ENCODE results near the gene AGXT2.

The AGXT2 gene

DNA sequence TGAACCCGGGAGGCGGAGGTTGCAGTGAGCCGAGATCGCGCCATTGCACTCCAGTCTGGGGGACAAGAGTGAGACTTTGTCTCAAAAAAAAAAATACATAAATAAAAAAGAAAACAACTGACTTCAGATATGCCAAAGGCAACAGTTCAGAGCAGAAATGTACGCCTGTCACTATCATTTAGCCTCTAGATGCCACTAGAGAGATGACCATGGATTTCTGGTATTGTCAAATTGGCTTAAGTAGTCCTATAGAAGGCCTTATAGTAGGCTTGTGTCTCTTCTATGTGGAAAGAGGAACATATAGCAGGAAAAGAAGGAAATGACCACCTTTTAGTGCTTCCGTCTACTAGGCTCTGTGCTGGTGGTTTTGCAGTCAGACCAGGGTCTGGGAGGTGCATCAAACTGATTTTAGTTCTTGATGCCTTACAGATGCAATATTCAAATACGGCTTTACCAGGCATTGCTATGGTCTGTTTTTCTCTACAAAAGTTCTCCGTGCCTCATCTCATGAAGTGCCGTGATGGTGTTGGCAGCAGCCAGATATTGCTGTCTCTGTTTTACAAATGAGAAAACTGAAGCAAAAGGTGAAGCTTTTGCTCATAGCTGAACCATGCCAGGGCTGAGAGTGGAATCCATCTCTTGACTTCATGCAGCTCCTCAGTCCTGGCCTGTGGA, 17.2 kb downstream of the AGXT2 start:
- H3K27me3 ChIP-seq (ENCODE audit: control insufficient read depth in 1 of 2, insufficient read depth in 1 of 2, low read length in 2 of 2) = peaks cover 0 to 5% of the 10 kb centered on the region in 2 experiments
- no peak overlapping the region for H3K4ac ChIP-seq (ENCODE audit: low read depth in 1 of 2, low read length in 2 of 2)
- H2BK12ac ChIP-seq (ENCODE audit: low read length in 2 of 2) = no peak overlapping the region
- no peak overlapping the region for H3K4me2 ChIP-seq (ENCODE audit: low read length, poor library complexity, severe bottlenecking)
- H3K18ac ChIP-seq (ENCODE audit: low read depth in 1 of 2, low read length in 2 of 2) = peak overlapping the region; percentile 5 to 12
- H3K4me3 ChIP-seq (ENCODE audit: insufficient read depth in 1 of 2, low read depth in 1 of 2, low read length in 2 of 2) = no peak overlapping the region
- no peak overlapping the region for H3K23ac ChIP-seq (ENCODE audit: low read length in 2 of 2)
- no peak overlapping the region for H2AFZ ChIP-seq (ENCODE audit: low read depth, low read length)
- H4K8ac ChIP-seq (ENCODE audit: low read length) = no peak overlapping the region
- no peak overlapping the region for H3K27ac ChIP-seq (ENCODE audit: low read length, poor library complexity, severe bottlenecking)
- H3K4me1 ChIP-seq (ENCODE audit: control insufficient read depth, insufficient read depth, low read depth, low read length) = peaks cover 3% of the 10 kb centered on the region
- H3K9me3 ChIP-seq (ENCODE audit: control insufficient read depth, low read length) = no peaks in the 10 kb centered on the region
- 77% methylated on average over 7 of the region's 10 CpGs for WGBS
- H4K91ac ChIP-seq (ENCODE audit: low read length) = no peak overlapping the region
- no peaks in the 10 kb centered on the region for H3K36me3 ChIP-seq (ENCODE audit: control insufficient read depth in 1 of 2, insufficient read depth in 2 of 2, low read depth in 1 of 2, low read length in 2 of 2)
- no peak overlapping the region for H2BK15ac ChIP-seq (ENCODE audit: low read depth, poor library complexity, severe bottlenecking)
- H2BK120ac ChIP-seq (ENCODE audit: low read depth, low read length) = no peak overlapping the region
- DNase-seq = peak; percentile 26
- no peak overlapping the region for H3K14ac ChIP-seq (ENCODE audit: low read length in 2 of 2)
- no peak overlapping the region for H2BK5ac ChIP-seq (ENCODE audit: low read depth, low read length, poor library complexity, severe bottlenecking)
- H3K9ac ChIP-seq (ENCODE audit: low read length) = no peak overlapping the region
- H2AK5ac ChIP-seq (ENCODE audit: low read length, severe bottlenecking) = no peak overlapping the region
- H3K79me1 ChIP-seq (replicated peaks; ENCODE audit: low read length, poor library complexity, severe bottlenecking) = no peaks in the 10 kb centered on the region

DNA sequence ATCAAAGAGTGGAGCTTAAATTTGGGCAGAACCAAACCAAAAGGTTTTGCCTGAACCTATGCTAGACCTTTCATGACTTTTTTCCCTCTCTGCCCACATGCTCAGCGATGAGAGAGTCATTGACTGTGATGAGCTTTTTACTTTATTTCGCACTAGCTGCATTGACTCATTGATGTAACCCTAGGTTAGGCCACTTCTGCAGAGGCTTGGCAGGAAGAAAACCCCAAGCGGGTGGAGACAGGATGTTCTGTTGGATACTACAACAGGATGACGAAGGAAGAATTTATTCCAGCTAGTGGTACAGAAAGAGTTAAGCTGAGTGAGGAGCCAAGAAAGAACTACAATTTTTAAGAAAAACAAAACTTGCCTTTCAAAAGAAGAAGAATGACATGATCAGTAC, 18.4 kb downstream of the AGXT2 start:
- H2BK120ac ChIP-seq (ENCODE audit: low read depth, low read length) = peak overlapping the region; percentile 34
- peaks cover 3% of the 10 kb centered on the region for H3K4me1 ChIP-seq (ENCODE audit: control insufficient read depth, insufficient read depth, low read depth, low read length)
- H2BK5ac ChIP-seq (ENCODE audit: low read depth, low read length, poor library complexity, severe bottlenecking) = no peak overlapping the region
- no peak overlapping the region for H2BK15ac ChIP-seq (ENCODE audit: low read depth, poor library complexity, severe bottlenecking)
- no peak overlapping the region for H3K23ac ChIP-seq (ENCODE audit: low read length in 2 of 2)
- H3K18ac ChIP-seq (ENCODE audit: low read depth in 1 of 2, low read length in 2 of 2) = no peak overlapping the region
- H3K4me3 ChIP-seq (ENCODE audit: insufficient read depth in 1 of 2, low read depth in 1 of 2, low read length in 2 of 2) = no peak overlapping the region
- peaks cover 0 to 6% of the 10 kb centered on the region in 2 experiments for H3K27me3 ChIP-seq (ENCODE audit: control insufficient read depth in 1 of 2, insufficient read depth in 1 of 2, low read length in 2 of 2)
- no peak overlapping the region for H2BK12ac ChIP-seq (ENCODE audit: low read length in 2 of 2)
- H2AFZ ChIP-seq (ENCODE audit: low read depth, low read length) = no peak overlapping the region
- H3K79me1 ChIP-seq (replicated peaks; ENCODE audit: low read length, poor library complexity, severe bottlenecking) = no peaks in the 10 kb centered on the region
- no peak overlapping the region for H3K14ac ChIP-seq (ENCODE audit: low read length in 2 of 2)
- no peak overlapping the region for H3K27ac ChIP-seq (ENCODE audit: low read length, poor library complexity, severe bottlenecking)
- no peaks in the 10 kb centered on the region for H3K9me3 ChIP-seq (ENCODE audit: control insufficient read depth, low read length)
- H3K4me2 ChIP-seq (ENCODE audit: low read length, poor library complexity, severe bottlenecking) = no peak overlapping the region
- no peaks in the 10 kb centered on the region for H3K36me3 ChIP-seq (ENCODE audit: control insufficient read depth in 1 of 2, insufficient read depth in 2 of 2, low read depth in 1 of 2, low read length in 2 of 2)
- H2AK5ac ChIP-seq (ENCODE audit: low read length, severe bottlenecking) = no peak overlapping the region
- 26% methylated on average over 3 of the region's 4 CpGs for WGBS
- H3K4ac ChIP-seq (ENCODE audit: low read depth in 1 of 2, low read length in 2 of 2) = no peak overlapping the region
- peak overlapping the region; percentile 40 for H3K9ac ChIP-seq (ENCODE audit: low read length)
- DNase-seq = peak; percentile 81
- H4K8ac ChIP-seq (ENCODE audit: low read length) = no peak overlapping the region
- no peak overlapping the region for H4K91ac ChIP-seq (ENCODE audit: low read length)

DNA sequence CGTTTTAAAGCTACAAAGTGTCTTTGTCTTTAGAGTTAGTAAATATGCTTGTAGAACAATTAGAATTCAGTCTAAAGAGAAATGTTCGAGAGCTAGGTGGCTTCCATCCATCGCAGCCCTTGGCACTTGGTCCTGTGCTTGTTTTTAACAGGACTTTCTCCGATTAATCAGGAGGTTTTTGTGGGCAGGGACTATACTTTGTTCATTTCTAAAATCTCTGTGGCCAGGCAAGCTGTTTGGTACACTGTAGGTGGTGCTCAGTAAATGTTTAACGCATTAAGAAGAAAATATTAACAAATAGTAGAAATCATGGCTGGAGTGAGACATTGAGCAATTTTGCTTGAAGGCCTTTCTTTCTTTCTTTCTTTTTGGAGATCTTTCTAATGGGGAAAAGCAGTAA, 20.8 kb downstream of the AGXT2 start:
- H3K27me3 ChIP-seq (ENCODE audit: control insufficient read depth in 1 of 2, insufficient read depth in 1 of 2, low read length in 2 of 2) = peaks cover 0 to 3% of the 10 kb centered on the region in 2 experiments
- no peak overlapping the region for H3K14ac ChIP-seq (ENCODE audit: low read length in 2 of 2)
- no peak overlapping the region for H3K27ac ChIP-seq (ENCODE audit: low read length, poor library complexity, severe bottlenecking)
- no peaks in the 10 kb centered on the region for H3K36me3 ChIP-seq (ENCODE audit: control insufficient read depth in 1 of 2, insufficient read depth in 2 of 2, low read depth in 1 of 2, low read length in 2 of 2)
- H3K4me3 ChIP-seq (ENCODE audit: insufficient read depth in 1 of 2, low read depth in 1 of 2, low read length in 2 of 2) = no peak overlapping the region
- DNase-seq = no peak
- H3K23ac ChIP-seq (ENCODE audit: low read length in 2 of 2) = no peak overlapping the region
- no peak overlapping the region for H3K4me2 ChIP-seq (ENCODE audit: low read length, poor library complexity, severe bottlenecking)
- no peak overlapping the region for H4K8ac ChIP-seq (ENCODE audit: low read length)
- 94% methylated on average over 5 of the region's 5 CpGs for WGBS
- no peak overlapping the region for H3K18ac ChIP-seq (ENCODE audit: low read depth in 1 of 2, low read length in 2 of 2)
- H3K9ac ChIP-seq (ENCODE audit: low read length) = no peak overlapping the region
- no peak overlapping the region for H2BK120ac ChIP-seq (ENCODE audit: low read depth, low read length)
- H3K4ac ChIP-seq (ENCODE audit: low read depth in 1 of 2, low read length in 2 of 2) = no peak overlapping the region
- H3K79me1 ChIP-seq (replicated peaks; ENCODE audit: low read length, poor library complexity, severe bottlenecking) = no peaks in the 10 kb centered on the region
- H3K9me3 ChIP-seq (ENCODE audit: control insufficient read depth, low read length) = no peaks in the 10 kb centered on the region
- H2AK5ac ChIP-seq (ENCODE audit: low read length, severe bottlenecking) = no peak overlapping the region
- H2BK12ac ChIP-seq (ENCODE audit: low read length in 2 of 2) = no peak overlapping the region
- no peak overlapping the region for H2BK15ac ChIP-seq (ENCODE audit: low read depth, poor library complexity, severe bottlenecking)
- H4K91ac ChIP-seq (ENCODE audit: low read length) = no peak overlapping the region
- no peak overlapping the region for H2BK5ac ChIP-seq (ENCODE audit: low read depth, low read length, poor library complexity, severe bottlenecking)
- H3K4me1 ChIP-seq (ENCODE audit: control insufficient read depth, insufficient read depth, low read depth, low read length) = peaks cover 3% of the 10 kb centered on the region
- no peak overlapping the region for H2AFZ ChIP-seq (ENCODE audit: low read depth, low read length)

DNA sequence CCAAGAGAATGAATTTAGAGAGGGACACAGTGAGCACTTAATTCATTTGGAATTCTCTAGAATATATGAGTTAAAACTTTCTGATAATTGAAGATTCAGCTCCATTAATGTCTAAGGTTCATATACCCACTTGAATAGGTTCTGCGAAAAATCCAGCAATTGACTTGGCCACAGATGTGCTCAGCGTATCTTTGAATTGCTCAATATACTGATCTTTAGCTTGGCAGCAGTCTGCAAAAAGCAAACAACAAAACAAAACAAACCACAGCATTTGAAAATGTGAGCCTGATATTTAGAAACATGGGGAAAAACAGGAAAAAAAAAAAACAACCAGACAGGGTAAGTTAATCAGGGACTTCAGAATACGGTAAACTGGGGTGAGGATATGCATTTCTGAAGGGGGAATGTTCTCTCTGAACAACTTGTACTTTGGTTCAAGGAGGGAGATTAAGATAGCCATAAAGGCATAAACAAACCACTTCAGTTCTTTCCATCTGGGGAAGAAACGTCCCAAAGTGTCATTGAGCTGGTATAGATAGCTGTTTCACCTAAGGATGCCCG, 21.4 kb downstream of the AGXT2 start:
- Histone ChIP-seq H3K4me2 (ENCODE audit: low read length, poor library complexity, severe bottlenecking) (no peak overlapping the region), H4K8ac (ENCODE audit: low read length) (no peak overlapping the region), H3K4me3 (ENCODE audit: insufficient read depth in 1 of 2, low read depth in 1 of 2, low read length in 2 of 2) (no peak overlapping the region), H3K79me1 (replicated peaks; ENCODE audit: low read length, poor library complexity, severe bottlenecking) (no peaks in the 10 kb centered on the region), H3K14ac (ENCODE audit: low read length in 2 of 2) (no peak overlapping the region), H2BK5ac (ENCODE audit: low read depth, low read length, poor library complexity, severe bottlenecking) (no peak overlapping the region), H2BK15ac (ENCODE audit: low read depth, poor library complexity, severe bottlenecking) (no peak overlapping the region), H2BK120ac (ENCODE audit: low read depth, low read length) (no peak overlapping the region), H3K36me3 (ENCODE audit: control insufficient read depth in 1 of 2, insufficient read depth in 2 of 2, low read depth in 1 of 2, low read length in 2 of 2) (no peaks in the 10 kb centered on the region), H3K4me1 (ENCODE audit: control insufficient read depth, insufficient read depth, low read depth, low read length) (peaks cover 3% of the 10 kb centered on the region), H2AK5ac (ENCODE audit: low read length, severe bottlenecking) (no peak overlapping the region), H3K9ac (ENCODE audit: low read length) (no peak overlapping the region), H3K27ac (ENCODE audit: low read length, poor library complexity, severe bottlenecking) (no peak overlapping the region), H2AFZ (ENCODE audit: low read depth, low read length) (no peak overlapping the region), H3K18ac (ENCODE audit: low read depth in 1 of 2, low read length in 2 of 2) (no peak overlapping the region), H3K23ac (ENCODE audit: low read length in 2 of 2) (no peak overlapping the region), H3K27me3 (ENCODE audit: control insufficient read depth in 1 of 2, insufficient read depth in 1 of 2, low read length in 2 of 2) (peaks cover 0 to 3% of the 10 kb centered on the region in 2 experiments), H2BK12ac (ENCODE audit: low read length in 2 of 2) (no peak overlapping the region), H4K91ac (ENCODE audit: low read length) (no peak overlapping the region), H3K4ac (ENCODE audit: low read depth in 1 of 2, low read length in 2 of 2) (no peak overlapping the region), H3K9me3 (ENCODE audit: control insufficient read depth, low read length) (no peaks in the 10 kb centered on the region)
- DNase-seq = peak; percentile 27
- WGBS = 52% methylated on average over 3 of the region's 5 CpGs
